Pulmonary artery endothelial cell (primary cell): ENCODE results near the gene FURIN. TPM values are rescaled to one million over a fixed set of nuclear protein-coding genes. Genes with fewer than 3 reads are reported as not detected.
"Not testable (repeated sequence)": the region's sequence is repeated elsewhere in the genome, so short reads cannot be mapped to it uniquely, and the experiment has no call there.

ENCODE experiments used
- DNase-seq: peaks from one replicate; pipeline ENCODE4 v3.0.0-alpha.2; 2011; ENCODE audit warnings: low read depth, low spot score
- total RNA-seq: library from RNA; depleted of rRNA; stranded (reverse); fragments of >200 nt; gene quantifications from 2 replicates; pipeline ENCODE4 v1.2.3, GENCODE V29; 2014

The FURIN gene
- total RNA-seq, 1 donor from 2014 or later, result 73.1 TPM

- no peak for DNase-seq
Measured at GRCh38 chr15:90915216-90915807, 46.9 kb downstream of the FURIN start.

- no peak for DNase-seq
Measured at GRCh38 chr15:90915808-90916440, 47.5 kb downstream of the FURIN start.

GRCh38 chr15:90916461-90916860 is 48.1 kb downstream of the FURIN start:
- DNase-seq, result no peak

- no peak for DNase-seq
Measured at GRCh38 chr15:90917569-90917968, 49.2 kb downstream of the FURIN start.

- no peak for DNase-seq
Measured at GRCh38 chr15:90918034-90918788, 49.8 kb downstream of the FURIN start.

GRCh38 chr15:90918835-90919234 is 50.4 kb downstream of the FURIN start:
- DNase-seq, result no peak

- DNase-seq, result no peak
Measured at GRCh38 chr15:90921887-90922286, 53.5 kb downstream of the FURIN start.

GRCh38 chr15:90922712-90923322 is 54.4 kb downstream of the FURIN start:
- not testable (repeated sequence) for DNase-seq

- DNase-seq, result no peak
Measured at GRCh38 chr15:90924375-90924774, 56.0 kb downstream of the FURIN start.

- DNase-seq, result not testable (repeated sequence)
Measured at GRCh38 chr15:90926766-90927165, 58.4 kb downstream of the FURIN start.

- not testable (repeated sequence) for DNase-seq
Measured at GRCh38 chr15:90928106-90928505, 59.7 kb downstream of the FURIN start.

GRCh38 chr15:90929246-90930019 is 61.0 kb downstream of the FURIN start:
- DNase-seq, result no peak

- DNase-seq, result no peak
Measured at GRCh38 chr15:90930861-90931574, 62.6 kb downstream of the FURIN start.

- DNase-seq, result no peak
Measured at GRCh38 chr15:90931575-90931827, 63.1 kb downstream of the FURIN start.

GRCh38 chr15:90931828-90932659 is 63.7 kb downstream of the FURIN start, which contains the start of gene HDDC3:
Gene HDDC3, minus strand, starts transcription at chr15:90932549. Its CDS starts 9 bp downstream, at chr15:90932540.
- no peak for DNase-seq

- no peak for DNase-seq
Measured at GRCh38 chr15:90932660-90932991, 64.2 kb downstream of the FURIN start.
